DMS53 treated with DMSO at 0.1 percent for 48 hours (cell line): ENCODE measurements around the gene INHBE.
"Not testable (repeated sequence)": the region's sequence is repeated elsewhere in the genome, so short reads cannot be mapped to it uniquely, and the experiment has no call there.

Source experiments
- DNase-seq: peaks from one replicate; lab custom pipeline; 2025; ENCODE audit not compliant: unreplicated experiment; lab: John Stamatoyannopoulos, UW

INHBE gene, protein sequence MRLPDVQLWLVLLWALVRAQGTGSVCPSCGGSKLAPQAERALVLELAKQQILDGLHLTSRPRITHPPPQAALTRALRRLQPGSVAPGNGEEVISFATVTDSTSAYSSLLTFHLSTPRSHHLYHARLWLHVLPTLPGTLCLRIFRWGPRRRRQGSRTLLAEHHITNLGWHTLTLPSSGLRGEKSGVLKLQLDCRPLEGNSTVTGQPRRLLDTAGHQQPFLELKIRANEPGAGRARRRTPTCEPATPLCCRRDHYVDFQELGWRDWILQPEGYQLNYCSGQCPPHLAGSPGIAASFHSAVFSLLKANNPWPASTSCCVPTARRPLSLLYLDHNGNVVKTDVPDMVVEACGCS

DNA sequence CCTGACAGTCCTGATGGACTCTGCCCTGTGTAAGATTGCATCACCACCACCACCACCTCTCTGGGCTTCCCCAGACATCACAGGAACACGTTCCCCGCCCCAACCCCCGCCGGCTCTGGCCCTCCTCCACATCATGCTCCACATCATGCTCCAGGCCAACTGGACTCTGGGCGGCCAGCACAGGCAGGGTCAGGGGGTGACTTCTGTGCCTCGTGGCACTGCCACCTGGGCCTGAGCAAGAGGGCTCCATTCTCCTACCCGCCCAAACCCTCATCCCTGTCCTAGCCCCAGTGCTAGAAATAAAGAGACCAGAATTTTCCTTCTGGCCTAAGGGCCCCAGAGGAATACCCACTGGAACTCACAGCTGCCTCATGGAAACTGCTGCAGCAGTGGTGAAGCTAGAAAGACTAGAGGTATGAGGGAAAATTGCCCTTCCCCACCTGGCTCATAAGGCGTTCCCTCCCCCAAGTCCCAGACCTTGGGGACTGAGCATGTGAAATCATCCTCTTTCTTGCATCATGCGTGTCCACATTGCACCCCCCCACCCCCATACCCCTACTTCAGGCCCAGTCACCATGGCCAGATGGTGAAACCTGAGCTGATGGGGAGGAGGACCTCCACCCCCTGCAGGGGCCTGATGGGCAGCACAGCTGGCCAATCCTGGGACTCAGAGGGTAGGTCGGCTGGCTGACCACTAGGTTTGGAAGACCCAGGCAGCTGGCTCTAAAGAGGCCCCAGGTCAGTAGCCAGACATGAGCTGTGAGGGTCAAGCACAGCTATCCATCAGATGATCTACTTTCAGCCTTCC, at the start of gene INHBE:
INHBE (plus strand) TSS at position 742 of the 808 bp plus-strand sequence. CDS start 230 bp downstream, outside the sequence.
- DNase-seq, result peak; percentile 66

DNA sequence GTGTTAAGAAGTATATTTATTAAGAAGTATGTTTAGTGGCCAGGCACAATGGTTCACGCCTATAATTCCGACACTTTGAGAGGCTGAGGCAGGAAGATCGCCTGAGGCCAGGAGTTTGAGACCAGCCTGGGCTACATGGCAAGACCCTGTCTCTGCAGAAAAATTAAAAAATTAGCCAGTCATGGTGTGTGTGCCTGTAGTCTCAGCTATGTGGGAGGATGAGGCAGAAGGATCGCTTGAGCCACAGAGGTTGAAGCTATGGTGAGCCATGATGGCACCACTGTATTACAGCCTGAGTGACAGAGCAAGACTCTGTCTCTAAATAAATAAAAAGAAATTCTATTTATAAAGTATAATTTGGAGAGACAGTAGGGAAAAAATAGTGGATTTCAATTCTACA, 44.6 kb upstream of the INHBE start:
- no peak for DNase-seq

DNA sequence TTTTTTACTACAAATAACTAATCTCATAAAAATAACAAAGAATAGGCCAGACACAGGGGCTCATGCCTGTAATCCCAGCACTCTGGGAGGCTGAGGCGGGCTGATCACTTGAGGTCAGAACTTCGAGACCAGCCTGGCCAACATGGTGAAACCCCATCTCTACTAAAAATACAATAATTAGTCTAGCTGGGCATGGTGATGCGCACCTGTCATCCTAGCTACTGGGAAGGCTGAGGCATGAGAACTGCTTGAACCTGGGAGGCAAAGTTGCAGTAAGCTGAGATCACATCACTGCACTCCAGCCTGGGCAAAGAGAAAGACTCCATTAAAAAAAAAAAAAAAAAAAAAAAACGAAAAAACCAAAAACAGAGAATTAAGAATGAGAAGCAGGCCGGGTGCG, 40.9 kb upstream of the INHBE start:
- DNase-seq, result not testable (repeated sequence)

DNA sequence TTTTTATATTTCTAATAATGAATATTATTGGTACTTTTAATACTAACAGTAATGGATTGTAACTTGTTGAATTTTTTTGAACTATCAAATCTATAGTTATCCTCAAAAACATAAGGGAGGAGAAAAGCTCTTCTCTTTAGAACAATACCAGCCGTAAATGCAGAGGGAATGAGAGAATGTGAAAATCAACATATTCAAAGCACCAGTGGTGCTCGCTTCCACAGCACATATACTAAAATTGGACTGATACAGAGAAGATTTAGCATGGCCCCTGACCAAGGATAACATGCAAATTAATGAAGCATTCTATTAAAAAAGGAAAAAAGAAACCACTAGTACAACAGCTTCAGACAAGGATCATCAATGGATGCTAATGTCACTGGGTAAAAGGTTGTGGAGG, 40.0 kb upstream of the INHBE start:
- DNase-seq, result no peak

DNA sequence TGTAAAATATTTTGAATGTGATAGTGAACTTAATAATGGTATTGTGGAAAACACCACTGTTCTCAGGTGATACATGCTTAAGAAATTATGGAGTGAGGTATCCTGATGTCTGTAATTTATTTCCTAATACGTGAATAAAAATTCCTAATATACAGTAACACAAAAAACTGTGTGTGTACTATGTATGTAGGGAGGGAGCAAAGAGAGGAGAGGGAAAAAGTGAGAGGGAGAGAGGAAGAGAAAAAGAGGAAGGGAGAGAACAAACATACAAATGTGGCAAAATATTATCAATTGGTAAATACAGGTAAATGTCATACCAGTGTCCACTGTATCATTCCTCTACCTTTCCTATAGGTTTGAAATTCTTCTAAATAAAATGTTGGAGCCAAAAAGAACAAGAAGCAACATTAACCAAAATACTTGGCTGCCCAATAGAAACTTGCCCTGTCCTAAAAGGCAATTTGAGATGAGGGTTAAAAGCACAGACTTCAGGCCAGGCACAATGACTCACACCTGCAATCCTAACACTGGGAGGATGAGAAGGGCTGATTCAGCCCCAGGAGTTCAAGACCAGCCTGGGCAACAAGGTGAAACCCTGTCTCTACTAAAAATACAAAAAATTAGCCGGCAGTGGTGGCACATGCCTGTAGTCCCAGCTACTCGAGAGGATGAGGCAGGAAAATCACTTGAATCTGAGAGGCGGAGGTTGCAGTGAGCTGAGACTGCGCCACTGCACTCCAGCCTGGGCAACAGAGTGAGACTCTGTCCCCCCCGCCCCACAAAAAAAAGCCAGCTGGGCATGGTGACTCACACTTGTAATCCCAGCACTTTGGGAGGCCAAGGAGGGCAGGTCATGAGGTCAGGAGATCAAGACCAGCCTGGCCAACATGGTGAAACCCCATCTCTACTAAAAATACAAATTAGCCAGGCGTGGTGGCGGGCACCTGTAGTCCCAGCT, 38.8 kb upstream of the INHBE start:
- no peak for DNase-seq

DNA sequence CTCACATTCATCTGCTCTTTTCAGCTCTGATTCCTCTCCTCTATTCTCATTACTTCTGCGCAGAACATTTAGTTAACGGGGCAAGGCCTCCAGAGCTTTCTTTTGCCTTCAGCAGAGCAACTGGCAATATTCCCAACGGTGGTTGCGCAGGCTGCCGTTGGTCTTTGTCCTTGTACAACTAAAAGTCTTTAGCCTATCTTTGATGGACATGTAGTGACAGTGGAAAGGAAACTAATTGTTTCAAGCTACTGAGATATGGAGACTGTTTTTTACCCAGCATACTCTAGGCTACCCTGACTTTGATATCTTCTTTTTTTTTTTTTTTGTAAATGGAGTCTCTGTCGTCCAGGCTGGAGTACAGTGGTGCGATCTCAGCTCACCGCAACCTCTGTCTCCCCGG, 36.9 kb upstream of the INHBE start:
- no peak for DNase-seq

DNA sequence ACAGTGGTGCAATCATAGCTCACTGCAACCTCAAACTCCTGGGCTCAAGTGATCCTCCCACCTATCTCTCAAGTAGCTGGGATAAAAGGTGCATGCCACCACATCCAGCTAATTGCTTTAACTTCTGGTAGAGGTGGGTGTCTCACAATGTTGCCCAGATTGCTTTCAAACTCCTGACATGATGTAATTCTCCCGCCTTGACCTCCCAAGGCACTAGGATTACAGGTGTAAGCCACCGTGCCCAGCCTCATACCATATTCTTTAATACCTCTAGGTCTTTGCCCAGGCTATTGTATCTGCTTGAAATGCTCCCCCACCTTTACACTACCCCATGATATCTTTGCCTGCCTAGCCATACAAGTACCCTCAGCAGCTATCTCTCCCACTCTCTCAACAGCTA, 35.6 kb upstream of the INHBE start:
- no peak for DNase-seq

DNA sequence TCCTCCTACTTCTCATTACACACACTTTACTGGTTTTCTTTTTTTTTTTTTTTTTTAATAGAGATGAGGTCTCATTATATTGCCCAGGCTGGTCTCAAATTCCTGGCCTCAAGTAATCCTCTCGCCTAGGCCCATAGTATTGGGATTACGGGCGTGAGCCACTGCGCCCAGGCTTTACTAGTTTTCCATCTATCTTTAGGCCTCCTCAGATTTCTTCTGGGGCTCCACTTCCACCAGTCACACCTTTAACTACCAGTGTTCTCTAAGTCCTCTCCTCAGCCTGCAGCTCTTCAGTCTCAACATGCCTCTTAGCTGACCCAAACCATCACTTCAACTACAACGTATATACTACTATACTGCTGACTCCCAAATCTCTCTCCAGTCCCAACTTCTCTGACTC, 34.6 kb upstream of the INHBE start:
- DNase-seq, result no peak

DNA sequence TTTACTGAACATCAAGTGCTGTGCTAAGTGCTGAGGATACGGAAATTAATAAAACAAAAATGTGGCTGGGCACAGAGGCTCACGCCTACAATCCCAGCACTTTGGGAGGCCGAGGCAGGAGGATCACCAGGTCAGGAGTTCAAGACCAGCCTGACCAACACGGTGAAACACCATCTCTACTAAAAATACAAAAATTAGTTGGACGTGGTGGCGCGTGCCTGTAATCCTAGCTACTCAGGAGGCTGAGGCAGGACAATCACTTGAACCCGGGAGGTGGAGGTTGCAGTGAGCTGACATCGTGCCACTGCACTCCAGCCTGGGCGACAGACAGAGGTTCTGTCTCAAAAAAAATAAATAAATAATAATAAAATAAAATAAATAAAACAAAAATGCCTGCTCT, 28.2 kb upstream of the INHBE start:
- not testable (repeated sequence) for DNase-seq

DNA sequence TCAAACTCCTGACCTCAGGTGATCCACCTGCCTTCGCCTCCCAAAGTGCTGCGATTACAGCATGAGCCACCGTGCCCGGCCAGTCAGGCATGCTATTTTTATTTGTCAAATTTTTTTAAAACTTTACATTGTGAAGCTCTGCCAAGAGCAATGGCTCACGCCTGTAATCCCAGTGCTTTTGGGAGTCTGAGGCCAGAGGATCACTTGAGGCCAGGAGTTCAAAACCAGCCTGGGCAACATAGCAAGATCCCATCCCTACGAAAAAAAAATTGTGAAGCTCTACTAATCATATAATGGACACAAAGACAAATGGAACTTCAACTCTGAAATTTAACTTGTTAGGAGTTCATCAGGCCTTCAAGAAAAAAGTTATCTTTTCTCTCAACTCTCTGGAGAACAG, 26.1 kb upstream of the INHBE start:
- DNase-seq, result no peak

DNA sequence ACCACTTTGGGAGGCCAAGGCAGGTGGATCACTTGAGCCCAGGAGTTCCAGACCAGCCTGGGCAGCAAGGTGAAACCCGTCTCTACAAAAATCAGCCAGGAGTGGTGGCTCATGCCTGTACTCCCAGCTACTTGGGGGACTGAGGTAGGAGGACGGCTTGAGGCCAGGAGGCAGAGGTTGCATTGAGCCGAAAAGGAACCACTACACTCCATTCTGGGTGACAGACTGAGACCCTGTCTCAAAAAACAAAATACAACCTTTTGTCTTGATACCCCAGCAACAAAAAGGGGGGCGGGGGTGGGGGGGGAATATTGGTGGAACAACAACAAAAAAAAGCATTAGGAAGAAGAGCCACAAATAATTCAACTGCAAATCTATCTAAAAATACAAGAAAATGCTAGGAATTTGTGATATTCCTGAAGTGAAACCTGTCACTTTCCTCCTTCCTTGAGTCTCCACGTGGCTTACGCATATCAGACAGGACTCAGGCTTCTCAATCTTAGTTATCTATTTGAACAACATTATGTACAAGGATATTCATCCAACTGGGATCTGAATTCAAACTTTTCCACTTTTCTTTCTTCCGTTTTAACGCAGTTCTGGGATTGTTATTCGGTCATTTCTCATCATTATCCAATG, 25.5 kb upstream of the INHBE start:
- peak; percentile 41 for DNase-seq

DNA sequence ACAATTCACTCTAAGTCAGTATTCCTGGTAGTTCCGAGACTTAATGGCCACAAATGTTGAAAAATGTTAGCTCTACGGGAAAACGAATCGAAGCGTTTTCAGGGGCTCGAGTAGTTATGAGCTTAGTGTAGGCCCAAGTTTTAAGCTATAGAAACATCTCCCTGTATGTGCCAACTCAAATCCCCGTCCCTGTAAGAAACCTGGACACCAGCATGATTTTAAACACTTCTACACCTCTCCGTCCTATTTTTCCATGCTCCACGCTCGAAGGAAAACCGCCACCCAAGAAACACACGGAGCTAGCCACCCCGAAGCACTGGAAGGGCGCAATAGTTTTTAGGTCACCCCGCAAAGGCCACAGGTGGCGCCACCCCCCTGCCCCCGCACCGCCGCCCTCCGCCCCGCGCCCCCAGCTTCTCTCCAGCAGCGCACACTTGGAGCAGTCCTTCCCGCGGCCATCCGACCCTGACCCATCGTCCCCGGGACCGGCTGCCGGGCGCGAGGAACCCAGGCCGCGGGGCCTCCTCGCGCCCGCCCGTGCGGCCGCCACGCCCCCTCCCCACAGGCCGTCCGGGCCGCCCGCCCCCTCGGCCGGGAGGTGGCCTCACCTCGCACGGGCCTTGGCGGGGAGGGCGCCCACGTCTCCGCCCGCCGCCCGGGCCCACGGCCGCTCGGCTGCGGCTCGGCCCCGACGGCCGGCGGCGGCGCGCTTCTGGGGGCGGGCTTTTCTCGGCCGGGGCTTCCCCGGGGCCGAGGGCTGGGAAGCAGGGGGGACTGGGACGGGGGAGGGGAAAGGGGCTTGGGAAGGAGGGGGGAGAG, 24.8 kb upstream of the INHBE start:
- peak; percentile 67 for DNase-seq

DNA sequence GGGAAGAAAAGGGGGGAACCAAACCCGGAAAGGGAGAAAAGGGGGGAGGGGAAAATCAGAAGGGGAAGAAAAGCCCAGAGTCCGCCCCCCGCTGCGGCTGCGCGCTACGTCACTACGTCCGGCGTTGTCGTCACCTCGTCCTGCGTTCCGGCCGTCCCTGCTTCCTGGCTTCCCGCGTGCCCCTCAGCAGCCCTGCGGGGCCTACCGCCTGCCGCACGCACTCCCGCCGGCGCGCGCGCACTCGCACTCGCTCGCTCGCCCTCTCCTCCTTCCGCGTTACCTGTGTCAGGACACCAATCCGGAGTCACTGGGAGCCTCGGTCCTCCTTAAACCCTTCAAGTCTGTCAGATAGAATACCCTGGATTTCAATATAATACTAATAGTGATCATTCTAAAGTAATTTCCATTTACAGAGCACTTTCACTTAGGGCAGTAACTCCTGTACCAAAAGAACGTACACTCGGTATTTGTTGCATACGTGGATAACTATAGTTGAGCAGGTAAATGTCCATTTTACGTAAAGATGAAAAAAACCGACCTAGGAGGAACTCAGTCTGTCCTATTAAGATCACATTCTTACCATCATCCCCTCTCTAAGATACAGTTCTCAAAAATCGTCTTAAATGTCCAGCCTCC, 24.1 kb upstream of the INHBE start, which contains the start of gene R3HDM2:
R3HDM2 (minus strand) TSS at position 113 of the 636 bp plus-strand sequence. CDS start 120,615 bp downstream, outside the sequence.
- peak; percentile 98 for DNase-seq

DNA sequence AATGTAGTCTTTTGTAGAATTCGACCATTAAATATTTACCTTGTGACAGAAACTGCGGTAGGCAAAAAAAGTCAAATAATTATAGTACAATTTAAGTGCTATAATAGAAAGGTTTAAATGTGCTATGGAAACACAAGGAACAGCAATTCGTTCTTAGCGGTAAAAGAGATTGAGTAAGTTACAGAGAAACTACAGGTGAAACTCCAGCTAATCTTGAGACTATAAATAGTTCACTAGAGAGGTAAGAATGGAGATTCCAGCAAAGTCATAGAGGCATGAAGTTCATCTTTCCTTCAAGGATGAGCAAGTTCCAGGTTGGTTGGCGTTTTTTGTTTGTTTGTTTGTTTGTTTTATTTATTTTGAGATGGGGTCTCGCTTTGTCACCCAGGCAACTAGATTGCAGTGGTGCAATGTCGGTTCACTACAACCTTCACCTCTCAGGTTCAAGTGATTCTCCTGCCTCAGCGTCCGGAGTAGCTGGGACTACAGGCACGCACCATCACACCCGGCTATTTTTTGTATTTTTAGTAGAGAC, 23.4 kb upstream of the INHBE start:
- no peak for DNase-seq

DNA sequence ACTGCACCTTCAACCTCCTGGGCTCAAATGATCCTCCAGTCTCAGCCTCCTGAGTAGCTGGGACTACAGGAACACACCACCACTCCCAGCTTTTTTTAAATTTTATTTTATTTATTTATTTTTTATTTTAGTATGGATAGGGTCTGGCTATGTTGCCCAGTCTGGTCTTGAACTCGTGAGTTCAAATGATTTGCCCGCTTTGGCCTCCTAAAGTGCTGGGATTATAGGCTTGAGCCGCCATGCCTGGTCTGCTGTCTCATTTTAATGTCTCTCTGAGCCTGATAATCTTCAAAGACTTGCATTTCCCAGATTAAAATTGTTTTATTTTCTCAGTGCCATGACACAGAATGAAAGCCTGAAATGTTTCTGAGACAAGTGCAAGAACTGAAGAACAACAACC, 21.7 kb upstream of the INHBE start:
- no peak for DNase-seq

DNA sequence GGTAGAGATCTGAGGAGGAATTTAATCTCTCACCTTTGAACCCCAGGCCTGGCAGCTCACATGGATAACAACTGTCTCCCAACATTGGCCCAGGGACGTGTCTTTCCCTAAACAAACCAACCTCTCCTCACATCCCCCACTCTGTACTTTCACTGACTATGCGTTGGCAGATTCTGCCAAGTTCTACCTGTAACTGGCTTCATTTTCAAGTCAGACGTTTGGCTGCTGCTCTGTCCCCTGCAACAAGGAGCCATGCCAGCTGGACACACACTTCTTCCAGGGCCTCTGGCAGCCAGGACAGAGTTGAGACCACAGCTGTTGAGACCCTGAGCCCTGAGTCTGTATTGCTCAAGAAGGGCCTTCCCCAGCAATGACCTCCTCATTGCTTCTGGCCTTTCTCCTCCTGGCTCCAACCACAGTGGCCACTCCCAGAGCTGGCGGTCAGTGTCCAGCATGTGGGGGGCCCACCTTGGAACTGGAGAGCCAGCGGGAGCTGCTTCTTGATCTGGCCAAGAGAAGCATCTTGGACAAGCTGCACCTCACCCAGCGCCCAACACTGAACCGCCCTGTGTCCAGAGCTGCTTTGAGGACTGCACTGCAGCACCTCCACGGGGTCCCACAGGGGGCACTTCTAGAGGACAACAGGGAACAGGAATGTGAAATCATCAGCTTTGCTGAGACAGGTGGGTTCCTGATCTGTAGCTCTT, 20.4 kb upstream of the INHBE start, which contains the start of gene INHBC:
INHBC (plus strand) TSS at position 268 of the 707 bp plus-strand sequence; CDS start at position 371, 103 bp downstream.
- no peak for DNase-seq

DNA sequence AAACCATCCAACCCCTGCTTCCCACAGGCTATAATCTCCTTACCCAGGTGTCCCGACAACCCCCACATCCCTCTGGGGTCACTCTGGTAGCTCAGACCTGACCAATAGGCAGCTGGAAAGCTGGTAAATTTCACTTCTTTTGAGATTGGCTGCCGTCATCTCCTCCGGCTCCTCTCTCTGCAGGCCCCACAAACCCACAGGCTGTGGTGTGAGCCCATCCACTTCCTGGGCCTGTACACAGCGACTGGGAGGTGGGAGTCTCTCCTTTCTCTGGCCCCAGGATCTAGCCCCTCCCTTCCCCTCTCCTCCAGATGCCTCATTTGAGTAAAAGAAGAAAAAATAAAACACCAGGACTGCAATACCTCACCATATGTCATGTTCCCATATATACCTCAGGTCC, 19.8 kb upstream of the INHBE start:
- DNase-seq, result no peak

DNA sequence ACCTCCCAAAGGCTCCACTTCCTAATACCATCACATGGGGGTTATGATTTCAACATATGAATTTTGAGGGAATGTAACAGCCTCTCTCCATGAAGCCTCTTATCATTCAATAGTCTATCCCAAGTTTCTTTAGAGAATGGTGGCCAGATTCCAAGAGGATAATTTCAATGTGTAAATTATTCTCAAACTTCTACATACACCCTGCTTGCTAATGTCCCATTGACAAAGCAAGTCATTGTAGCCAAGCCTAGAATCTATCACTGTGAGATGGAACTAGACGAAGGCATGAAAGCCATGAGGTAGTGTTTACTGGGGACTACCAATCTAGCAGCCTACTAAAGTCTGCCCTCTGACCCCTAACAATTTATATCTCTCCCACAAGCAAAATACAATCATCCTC, 16.7 kb upstream of the INHBE start:
- no peak for DNase-seq
